Activated naive CD8-positive, alpha-beta T cell treated with anti-CD3 and anti-CD28 coated beads, Interleukin-2, amount 10 ng/mL, durations not matched to agents 7 days and 5 days (primary cell): ENCODE measurements around the gene ZNF597. TPM values are rescaled to one million over a fixed set of nuclear protein-coding genes. Genes with fewer than 3 reads are reported as not detected.

Source experiments
- ATAC-seq: fragments of 150-1000 bp; cut with Tn5 transposase; one replicate; pipeline ENCODE4 v1.10.0; 2021; ENCODE audit warnings: low read depth, moderate library complexity
- POLR2A ChIA-PET: fragments of 350-600 bp; sonication (Branson Sonifier 250); formaldehyde crosslinking; loops from one replicate; lab custom pipeline; 2021; ENCODE audit warnings: antibody characterized with exemption; lab: Charles Lee
- DNase-seq: peaks from one replicate; pipeline ENCODE4 v3.0.0; 2021
- H3K27ac Mint-ChIP-seq: one replicate; pipeline ENCODE4 v1.8.0; 2022; ENCODE audit warnings: mild to moderate bottlenecking, mixed read lengths
- H3K27me3 Mint-ChIP-seq: one replicate; pipeline ENCODE4 v1.8.0; 2022; ENCODE audit warnings: mild to moderate bottlenecking, moderate library complexity, mixed read lengths
- H3K36me3 Mint-ChIP-seq: one replicate; pipeline ENCODE4 v1.8.0; 2021; ENCODE audit warnings: mild to moderate bottlenecking, mixed read lengths
- H3K4me1 Mint-ChIP-seq: one replicate; pipeline ENCODE4 v1.8.0; 2021; ENCODE audit warnings: mixed read lengths
- H3K4me3 Mint-ChIP-seq: one replicate; pipeline ENCODE4 v1.8.0; 2022; ENCODE audit warnings: mild to moderate bottlenecking, moderate library complexity, mixed read lengths
- H3K9me3 Mint-ChIP-seq: one replicate; pipeline ENCODE4 v1.8.0; 2021; ENCODE audit warnings: mixed read lengths
- microRNA-seq: library from miRNA; unstranded; fragments of <30 nt; microRNA quantifications from one replicate; pipeline ENCODE4 v1.2.0, GENCODE V29; 2022
- total RNA-seq, 2 experiments: library from RNA; stranded (reverse); gene quantifications; one replicate each; pipeline ENCODE4 v1.2.3, GENCODE V29; 2021

The ZNF597 gene
- total RNA-seq, 2 experiments from 2014 or later: 3.6 to 4.2 TPM

DNA sequence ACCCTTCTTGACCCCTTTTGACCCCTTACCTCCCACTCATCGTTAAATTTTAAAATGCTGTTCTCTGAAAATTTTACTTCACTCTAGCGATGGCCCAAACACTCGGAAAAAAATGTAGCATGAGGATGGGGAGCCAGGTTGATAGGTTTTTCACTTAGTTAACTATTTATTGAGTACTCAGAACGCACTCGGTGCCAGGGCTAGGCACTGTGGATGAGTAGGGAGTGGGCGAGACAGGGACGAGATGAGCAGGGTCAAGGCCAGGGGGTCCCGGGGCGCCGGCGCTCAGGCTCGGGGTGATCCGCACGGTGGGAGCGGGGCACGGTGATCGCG is 42.9 kb downstream of the ZNF597 start:
- H3K4me3 Mint-ChIP-seq: peak overlapping the region; percentile 93
- DNase-seq (no peak), ATAC-seq (peak; percentile 46)
- H3K27ac Mint-ChIP-seq: peak overlapping the region; percentile 90
- POLR2A ChIA-PET: interaction anchor here (0.7 to 2.9 kb wide), 19 partner anchors 9 to 250 kb away, joined by 3 to 42 read pairs (median 5); partner anchors contain the start of genes CLUAP1, NAA60, TIGD7 and ZNF200
- H3K9me3 Mint-ChIP-seq: peaks cover 34% of the 10 kb centered on the region
- peaks cover 19% of the 10 kb centered on the region for H3K4me1 Mint-ChIP-seq
- H3K27me3 Mint-ChIP-seq: no peaks in the 10 kb centered on the region
- peaks cover 74% of the 10 kb centered on the region for H3K36me3 Mint-ChIP-seq

- POLR2A ChIA-PET: interaction anchor here (1.3 kb wide), 1 partner anchor 11 kb away, joined by 5 read pairs; the partner anchor contains the start of genes ZNF174 and ZSCAN32
- DNase-seq (no peak), ATAC-seq (no peak)
- no peak overlapping the region for H3K27ac Mint-ChIP-seq
- H3K4me1 Mint-ChIP-seq: peaks cover under 1% of the 10 kb centered on the region
- H3K9me3 Mint-ChIP-seq: peaks cover 31% of the 10 kb centered on the region
- peaks cover 87% of the 10 kb centered on the region for H3K36me3 Mint-ChIP-seq
- no peaks in the 10 kb centered on the region for H3K27me3 Mint-ChIP-seq
- H3K4me3 Mint-ChIP-seq: no peak overlapping the region
Observed at GRCh38 chr16:3389663-3390338, 53.5 kb downstream of the ZNF597 start.

- Mint-ChIP-seq H3K9me3 (peaks cover 33% of the 10 kb centered on the region), H3K4me3 (no peak overlapping the region), H3K27ac (no peak overlapping the region), H3K4me1 (no peaks in the 10 kb centered on the region), H3K36me3 (peaks cover 87% of the 10 kb centered on the region), H3K27me3 (no peaks in the 10 kb centered on the region)
- ATAC-seq (no peak), DNase-seq (no peak)
- POLR2A ChIA-PET: no interaction called here
Observed at GRCh38 chr16:3388325-3388724, 55.0 kb downstream of the ZNF597 start.

DNA sequence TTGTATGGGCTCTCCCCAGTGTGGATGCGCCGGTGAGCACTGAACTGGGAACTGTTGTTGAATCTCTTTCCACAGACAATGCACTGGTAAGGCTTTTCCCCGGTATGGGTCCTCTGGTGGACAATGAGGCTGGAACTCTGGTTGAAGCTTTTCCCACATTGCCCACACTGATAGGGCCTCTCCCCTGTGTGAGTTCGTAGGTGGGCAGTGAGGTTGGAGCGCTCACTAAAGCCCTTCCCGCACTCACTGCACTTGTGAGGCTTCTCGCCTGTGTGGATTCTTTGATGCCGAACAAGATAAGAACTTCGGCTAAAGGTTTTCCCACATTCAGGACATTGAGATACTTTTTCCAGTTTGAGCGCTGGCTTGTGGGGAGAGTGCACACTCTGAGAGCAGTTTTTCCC is 60.3 kb downstream of the ZNF597 start:
- peaks cover 82% of the 10 kb centered on the region for H3K36me3 Mint-ChIP-seq
- H3K27ac Mint-ChIP-seq: no peak overlapping the region
- DNase-seq (no peak), ATAC-seq (no peak)
- POLR2A ChIA-PET: interaction anchor here (1.8 kb wide), 1 partner anchor 18 kb away, joined by 8 read pairs; the partner anchor contains the start of genes ZNF174 and ZSCAN32
- no peak overlapping the region for H3K4me3 Mint-ChIP-seq
- peaks cover 40% of the 10 kb centered on the region for H3K9me3 Mint-ChIP-seq
- H3K4me1 Mint-ChIP-seq: no peaks in the 10 kb centered on the region
- no peaks in the 10 kb centered on the region for H3K27me3 Mint-ChIP-seq

Small RNA genes lying within 50 kb of the gene (microRNA-seq; reads per million reads assigned to microRNA genes)
- not detected for gene MIR6126

Other genes starting within 250 kb of the ZNF597 start
- gene ZNF200, start 208.3 kb downstream of the ZNF597 start, total RNA-seq: 10 to 100 TPM; 16.5 to 19.5 TPM
- under 1 TPM; 0.23 to 0.39 TPM for gene MEFV, start 186.9 kb downstream of the ZNF597 start, total RNA-seq
- 10 to 100 TPM; 34.7 to 36.7 TPM for gene ZNF263, start 160.0 kb downstream of the ZNF597 start, total RNA-seq
- gene TIGD7, start 138.1 kb downstream of the ZNF597 start, total RNA-seq: 10 to 100 TPM; 10.3 to 12.1 TPM
- 10 to 100 TPM; 63.6 to 63.8 TPM for gene ZNF75A, start 138.0 kb downstream of the ZNF597 start, total RNA-seq
- gene OR2C1, start 87.6 kb downstream of the ZNF597 start, total RNA-seq: not detected
- 10 to 100 TPM; 20.5 to 22.5 TPM for gene ZSCAN32, start 42.5 kb downstream of the ZNF597 start, total RNA-seq
- gene ZNF174, start 42.3 kb downstream of the ZNF597 start, total RNA-seq: 10 to 100 TPM; 15.5 to 16.0 TPM
- 10 to 100 TPM; 54.0 to 54.6 TPM for gene NAA60, start 176 bp upstream of the ZNF597 start, total RNA-seq
- not detected for gene C16orf90, start 52.0 kb upstream of the ZNF597 start, total RNA-seq
- 10 to 100 TPM; 22.9 to 26.8 TPM for gene CLUAP1, start 57.5 kb upstream of the ZNF597 start, total RNA-seq
- gene NLRC3, start 133.9 kb upstream of the ZNF597 start, total RNA-seq: 10 to 100 TPM; 95.9 to 97.4 TPM
- 10 to 100 TPM; 16.8 to 16.9 TPM for gene SLX4, start 168.1 kb upstream of the ZNF597 start, total RNA-seq
- gene DNASE1, start 211.2 kb upstream of the ZNF597 start, total RNA-seq: 10 to 100 TPM; 49.6 to 53.9 TPM